GM21360 (cell line): ENCODE results near the gene RNF167.
"Not testable (repeated sequence)": the region's sequence is repeated elsewhere in the genome, so short reads cannot be mapped to it uniquely, and the experiment has no call there.

Experiments
- ATAC-seq: cut with Tn5 transposase; IDR thresholded peaks from one replicate; pipeline ENCODE4 v1.9.1; 2021; ENCODE audit warnings: mild to moderate bottlenecking, moderate library complexity; ENCODE audit not compliant: unreplicated experiment

RNF167 gene

DNA sequence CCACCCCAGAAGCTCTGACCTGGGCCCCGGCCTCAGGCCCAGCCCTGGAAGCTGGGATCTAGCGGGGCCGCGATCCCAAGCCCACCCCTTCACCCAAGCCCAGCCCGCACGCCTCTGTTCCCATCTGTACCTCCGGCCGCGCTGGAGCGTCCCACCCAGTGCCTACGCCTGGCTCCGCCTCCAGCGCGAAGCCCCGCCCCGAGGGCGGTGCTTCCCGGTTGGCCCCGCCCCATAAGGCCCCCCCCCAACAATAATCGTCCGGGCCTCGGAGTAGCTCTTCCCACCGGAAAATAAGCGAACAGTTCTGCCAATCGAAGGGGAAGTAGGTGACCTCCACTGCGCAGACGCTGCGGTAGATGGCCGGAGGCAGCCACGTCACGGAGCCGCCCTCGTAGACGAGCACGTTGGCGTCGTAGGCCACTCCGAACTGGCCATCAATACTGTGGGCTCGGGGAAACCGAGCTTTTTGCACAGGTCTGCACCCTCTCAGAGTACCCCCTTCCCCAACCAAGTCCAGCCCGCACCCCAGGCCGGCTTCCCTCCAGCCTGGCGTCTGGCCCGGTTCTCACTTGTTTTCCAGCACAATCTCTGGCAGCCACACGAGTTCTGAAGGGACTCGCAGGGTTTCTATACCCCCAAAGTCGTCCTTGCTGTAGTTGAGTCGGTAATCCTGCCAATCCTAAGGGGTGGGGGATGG, 38.3 kb upstream of the RNF167 start:
- no peak for ATAC-seq

- ATAC-seq, result no peak
Measured at GRCh38 chr17:4902540-4902939, 37.5 kb upstream of the RNF167 start.

DNA sequence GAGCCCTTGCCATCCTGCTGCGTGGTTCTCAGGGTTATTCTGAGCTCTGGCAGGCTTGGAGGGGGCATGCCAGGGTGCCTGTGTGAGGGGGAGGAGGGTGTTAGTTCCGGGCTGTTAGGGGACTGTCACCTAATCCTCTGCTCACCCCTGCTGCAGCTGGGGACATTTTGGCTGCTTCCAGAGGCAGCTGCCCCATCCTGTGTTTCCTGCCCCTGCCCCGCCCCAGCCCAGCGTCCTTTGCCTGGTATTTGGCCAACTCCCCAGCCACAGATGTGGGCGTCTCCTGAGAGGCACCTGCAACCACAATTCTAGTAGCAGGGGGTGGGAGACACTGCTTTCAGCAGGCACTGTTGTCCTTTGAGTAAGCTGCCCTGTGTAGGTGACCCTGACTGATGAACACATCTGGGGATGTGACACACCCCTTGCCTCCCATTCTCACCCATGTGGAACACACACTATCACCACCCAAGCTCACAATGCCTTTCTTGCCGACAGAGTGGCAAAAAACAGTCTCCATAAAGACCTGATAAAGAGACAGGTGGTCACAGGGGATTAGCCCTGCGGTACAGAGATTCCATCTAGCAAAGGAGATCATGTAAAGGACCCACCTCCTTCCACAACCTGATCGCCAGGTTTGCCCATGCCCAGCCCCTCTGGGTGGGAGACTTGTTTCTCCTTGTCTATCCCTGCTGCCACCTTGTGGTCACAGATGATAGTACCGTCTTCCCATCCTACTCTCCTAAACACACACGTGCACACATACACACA, 36.8 kb upstream of the RNF167 start, which contains the start of gene CHRNE:
TSS of gene CHRNE (minus strand) at position 48 of the 768 bp plus-strand sequence. CDS start at position 13, 35 bp downstream.
- no peak for ATAC-seq

DNA sequence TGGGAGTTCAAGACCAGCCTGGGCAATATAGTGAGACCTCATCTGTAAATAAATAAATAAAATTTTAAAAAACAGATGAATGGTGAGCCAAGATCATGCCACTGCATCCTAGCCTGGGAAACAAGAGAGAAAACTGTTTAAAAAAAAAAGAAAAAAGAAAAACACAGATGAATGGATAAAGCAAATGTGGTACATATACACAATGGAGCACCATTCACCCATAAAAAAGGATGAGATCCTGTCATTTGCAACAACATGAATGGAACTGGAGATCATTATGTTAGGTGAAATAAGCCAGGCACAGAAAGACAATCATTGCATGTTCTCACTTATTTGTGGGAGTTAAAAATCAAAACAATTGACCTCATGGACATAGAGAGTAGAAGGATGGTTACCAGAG, 33.4 kb upstream of the RNF167 start:
- not testable (repeated sequence) for ATAC-seq

DNA sequence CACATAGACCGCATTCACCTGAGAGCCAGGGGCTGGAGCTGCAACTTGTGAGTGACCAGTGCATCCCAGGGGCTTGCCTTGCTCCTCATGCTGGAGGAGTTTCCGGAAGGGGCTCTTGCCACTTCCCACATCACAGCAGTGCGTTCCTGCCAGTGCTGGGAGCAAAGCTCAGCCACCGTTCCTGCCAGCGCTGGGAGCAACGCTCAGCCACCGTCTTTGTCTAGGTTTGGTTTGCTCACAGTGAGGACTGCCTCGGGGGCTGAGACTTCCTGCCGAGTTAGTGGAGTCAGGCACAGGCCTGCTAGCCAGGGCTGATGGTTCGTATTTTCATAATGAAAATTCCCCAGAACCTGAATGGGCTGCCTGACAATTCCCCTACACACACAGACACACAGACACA, 31.8 kb upstream of the RNF167 start:
- no peak for ATAC-seq

- ATAC-seq, result no peak
Measured at GRCh38 chr17:4908711-4909496, 31.2 kb upstream of the RNF167 start.

- no peak for ATAC-seq
Measured at GRCh38 chr17:4913994-4914393, 26.1 kb upstream of the RNF167 start.

- ATAC-seq, result not testable (repeated sequence)
Measured at GRCh38 chr17:4914551-4914950, 25.5 kb upstream of the RNF167 start.

GRCh38 chr17:4919511-4920047, 20.5 kb upstream of the RNF167 start:
- no peak for ATAC-seq

DNA sequence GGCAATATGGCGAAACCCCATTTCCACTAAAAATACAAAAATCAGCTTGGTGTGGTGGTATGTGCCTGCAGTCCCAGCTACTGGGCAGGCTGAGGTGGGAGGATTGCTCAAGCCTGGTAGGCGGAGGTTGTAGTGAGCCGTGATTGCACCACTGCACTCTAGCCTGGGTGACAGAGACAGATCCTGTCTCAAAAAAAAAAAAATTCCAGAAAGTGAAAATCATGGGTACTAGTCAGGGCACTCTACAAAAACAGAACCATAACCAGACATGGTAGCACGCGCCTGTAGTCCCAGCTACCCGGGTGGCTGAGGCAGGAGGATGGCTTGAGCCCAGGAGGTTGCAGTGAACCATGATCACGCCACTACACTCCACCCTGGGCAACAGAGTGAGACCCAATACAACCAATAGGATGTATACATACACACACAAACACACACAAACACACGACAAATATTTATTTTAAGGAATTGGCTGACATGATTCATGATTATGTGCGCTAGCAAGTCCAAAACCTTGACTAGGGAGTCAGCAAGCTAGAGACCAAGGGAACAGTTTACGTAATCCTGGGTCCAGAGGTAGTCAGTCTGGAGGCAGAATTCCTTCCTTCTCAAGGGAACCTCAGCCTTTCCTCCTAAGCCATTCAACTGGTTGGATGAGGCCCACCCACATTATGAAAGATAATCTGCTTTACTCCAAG, 19.6 kb upstream of the RNF167 start:
- no peak for ATAC-seq

DNA sequence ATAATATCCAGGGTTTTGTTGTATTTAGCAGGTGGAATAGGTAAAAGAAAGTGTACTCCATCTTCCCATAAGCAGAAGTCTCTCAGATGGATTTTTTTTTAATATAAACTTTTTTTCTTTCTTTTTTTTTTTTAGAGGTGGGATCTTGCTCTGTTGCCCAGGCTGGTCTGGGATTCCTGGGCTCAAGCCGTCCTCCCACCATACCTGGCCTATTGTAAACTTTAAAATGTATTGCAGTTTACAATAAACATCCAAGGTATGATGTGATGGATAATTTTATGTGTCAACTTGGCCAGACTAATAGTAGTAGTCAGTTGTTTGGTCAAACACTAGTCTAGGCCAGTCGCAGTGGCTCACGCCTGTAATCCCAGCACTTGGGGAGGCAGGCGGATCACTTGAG, 18.7 kb upstream of the RNF167 start:
- ATAC-seq, result no peak

DNA sequence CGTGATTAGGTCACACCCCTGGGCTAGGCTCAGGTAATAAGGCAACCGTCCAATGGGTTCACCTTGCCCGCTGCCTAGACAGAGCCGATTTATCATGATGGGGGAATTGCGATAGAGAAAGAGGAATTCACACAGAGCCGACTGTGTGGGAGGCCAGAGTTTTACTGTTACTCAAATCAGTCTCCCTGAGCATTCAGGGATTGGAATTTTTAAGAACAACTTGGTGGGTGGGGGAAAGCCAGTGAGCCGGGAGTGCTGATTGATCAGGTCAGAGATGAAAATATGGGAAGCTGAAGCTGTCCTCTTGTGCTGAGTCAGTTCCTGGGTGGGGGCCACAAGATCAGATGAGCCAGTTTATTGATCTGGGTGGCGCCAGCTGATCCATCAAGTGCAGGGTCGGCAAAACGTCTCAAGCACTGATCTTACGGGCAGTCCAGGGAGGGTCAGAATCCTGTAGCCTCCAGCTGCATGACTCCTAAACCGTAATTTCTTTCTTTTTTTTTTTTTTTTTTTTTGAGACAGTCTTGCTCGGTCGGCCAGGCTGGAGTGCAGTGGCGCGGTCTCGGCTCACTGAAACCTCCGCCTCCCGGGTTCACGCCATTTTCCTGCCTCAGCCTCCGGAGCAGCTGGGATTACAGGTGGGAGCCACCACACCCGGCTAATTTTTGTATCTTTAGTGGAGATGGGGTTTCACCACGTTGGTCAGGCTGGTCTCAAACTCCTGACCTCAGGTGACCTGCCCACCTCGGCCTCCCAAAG, 13.3 kb upstream of the RNF167 start:
- not testable (repeated sequence) for ATAC-seq

DNA sequence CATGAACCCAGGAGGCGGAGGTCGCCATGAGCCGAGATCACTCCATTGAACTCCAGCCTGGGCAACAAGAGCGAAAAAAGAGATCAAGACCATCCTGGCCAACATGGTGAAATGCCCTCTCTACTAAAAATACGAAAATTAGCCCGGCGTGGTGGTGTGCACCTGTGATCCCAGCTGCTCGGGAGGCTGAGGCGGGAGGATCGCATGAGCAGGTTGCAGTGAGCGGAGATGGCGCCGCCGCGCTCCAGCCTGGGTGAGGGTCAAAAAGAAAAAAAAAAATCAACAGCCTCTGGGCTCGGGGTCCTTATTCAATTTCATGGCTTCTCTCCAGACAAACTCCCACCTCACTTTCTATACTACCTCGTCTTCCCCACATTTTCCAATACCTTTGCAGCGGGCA, 11.2 kb upstream of the RNF167 start:
- ATAC-seq, result no peak

DNA sequence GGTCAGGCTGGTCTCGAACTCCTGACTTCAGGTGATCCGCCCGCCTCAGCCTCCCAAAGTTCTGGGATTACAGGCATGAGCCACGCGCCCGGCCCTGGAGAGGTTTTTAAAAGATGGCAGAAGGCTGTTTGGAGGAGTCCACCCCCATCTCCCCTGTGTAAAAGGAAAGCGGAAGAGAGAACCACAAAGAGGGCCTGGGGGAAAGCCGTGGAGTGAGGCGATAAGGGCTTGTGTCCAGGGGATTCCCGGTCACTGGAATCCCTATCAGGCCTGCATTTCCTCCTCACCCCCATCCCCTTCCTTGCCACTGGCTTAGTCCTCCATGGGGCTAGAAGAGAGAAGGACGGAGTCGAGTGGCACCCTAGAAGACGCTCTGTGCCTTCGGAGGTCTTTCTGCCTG, 8.1 kb upstream of the RNF167 start, which contains the start of gene GP1BA:
TSS of gene GP1BA (plus strand) at position 315 of the 400 bp plus-strand sequence. CDS start 328 bp downstream, outside the sequence.
- ATAC-seq, result no peak

GRCh38 chr17:4932756-4933155, 7.3 kb upstream of the RNF167 start:
- no peak for ATAC-seq

DNA sequence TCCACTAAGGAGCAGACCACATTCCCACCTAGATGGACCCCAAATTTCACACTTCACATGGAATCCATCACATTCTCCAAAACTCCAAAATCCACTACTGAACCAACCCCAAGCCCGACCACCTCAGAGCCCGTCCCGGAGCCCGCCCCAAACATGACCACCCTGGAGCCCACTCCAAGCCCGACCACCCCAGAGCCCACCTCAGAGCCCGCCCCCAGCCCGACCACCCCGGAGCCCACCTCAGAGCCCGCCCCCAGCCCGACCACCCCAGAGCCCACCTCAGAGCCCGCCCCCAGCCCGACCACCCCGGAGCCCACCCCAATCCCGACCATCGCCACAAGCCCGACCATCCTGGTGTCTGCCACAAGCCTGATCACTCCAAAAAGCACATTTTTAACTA, 6.4 kb upstream of the RNF167 start:
- no peak for ATAC-seq

DNA sequence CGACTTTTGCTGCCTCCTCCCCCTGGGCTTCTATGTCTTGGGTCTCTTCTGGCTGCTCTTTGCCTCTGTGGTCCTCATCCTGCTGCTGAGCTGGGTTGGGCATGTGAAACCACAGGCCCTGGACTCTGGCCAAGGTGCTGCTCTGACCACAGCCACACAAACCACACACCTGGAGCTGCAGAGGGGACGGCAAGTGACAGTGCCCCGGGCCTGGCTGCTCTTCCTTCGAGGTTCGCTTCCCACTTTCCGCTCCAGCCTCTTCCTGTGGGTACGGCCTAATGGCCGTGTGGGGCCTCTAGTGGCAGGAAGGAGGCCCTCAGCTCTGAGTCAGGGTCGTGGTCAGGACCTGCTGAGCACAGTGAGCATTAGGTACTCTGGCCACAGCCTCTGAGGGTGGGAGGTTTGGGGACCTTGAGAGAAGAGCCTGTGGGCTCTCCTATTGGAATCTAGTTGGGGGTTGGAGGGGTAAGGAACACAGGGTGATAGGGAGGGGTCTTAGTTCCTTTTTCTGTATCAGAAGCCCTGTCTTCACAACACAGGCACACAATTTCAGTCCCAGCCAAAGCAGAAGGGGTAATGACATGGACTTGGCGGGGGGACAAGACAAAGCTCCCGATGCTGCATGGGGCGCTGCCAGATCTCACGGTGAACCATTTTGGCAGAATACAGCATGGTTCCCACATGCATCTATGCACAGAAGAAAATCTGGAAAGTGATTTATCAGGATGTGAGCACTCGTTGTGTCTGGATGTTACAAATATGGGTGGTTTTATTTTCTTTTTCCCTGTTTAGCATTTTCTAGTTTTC, 5.7 kb upstream of the RNF167 start:
- no peak for ATAC-seq

DNA sequence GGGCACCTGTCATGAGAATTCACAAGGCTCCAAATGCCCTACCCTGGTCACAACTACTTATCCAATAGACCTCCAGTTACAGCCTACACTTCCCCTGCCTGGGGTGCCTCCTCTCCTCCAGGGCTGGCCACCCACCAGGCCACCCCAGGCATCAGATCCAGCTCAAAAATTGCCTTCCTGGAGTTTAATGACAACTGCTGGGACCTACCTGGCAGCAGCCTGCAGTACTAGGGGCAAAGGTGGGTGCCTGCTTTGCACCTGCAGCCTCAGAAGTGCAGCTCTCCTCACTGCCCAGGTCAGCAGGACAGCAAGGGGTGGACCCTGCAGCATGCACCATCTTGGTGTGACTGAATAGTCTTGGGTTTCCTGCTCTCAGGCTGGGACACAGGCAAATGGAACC, 4.4 kb upstream of the RNF167 start:
- ATAC-seq, result no peak

GRCh38 chr17:4936436-4936835, 3.6 kb upstream of the RNF167 start:
- no peak for ATAC-seq
